Measurements from ENCODE around the gene PDZRN3. TPM values are rescaled to one million over a fixed set of nuclear protein-coding genes. Genes with fewer than 3 reads are reported as not detected.

The PDZRN3 gene
- total RNA-seq, 2 experiments from 2014 or later, result not detected

DNA sequence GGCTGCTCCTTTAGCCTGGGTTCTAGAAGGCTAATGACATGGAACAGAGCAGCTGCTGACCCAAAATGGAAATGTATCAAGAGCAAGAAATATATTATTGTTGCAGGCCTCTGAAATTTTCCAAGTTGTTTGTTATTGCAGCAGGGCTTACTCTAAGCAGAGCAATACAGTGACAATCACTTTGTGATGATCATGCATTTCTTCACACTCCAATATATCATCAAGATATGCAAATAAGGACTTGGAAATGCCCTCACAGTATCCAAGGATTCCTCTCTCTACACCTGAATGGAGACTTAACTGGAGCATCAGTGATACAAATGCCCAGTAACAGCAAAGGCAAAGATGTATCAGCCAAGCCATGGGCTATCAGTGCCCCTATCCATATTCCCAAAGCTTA, 89.6 kb downstream of the PDZRN3 start:
- H3K27me3 Mint-ChIP-seq, result no peaks in the 10 kb centered on the region
- DNase-seq, result no peak
- ChIA-PET CTCF (no interaction called here), POLR2A (no interaction called here)
- H3K36me3 Mint-ChIP-seq (ENCODE audit: low read depth), result no peaks in the 10 kb centered on the region
- H3K27ac Mint-ChIP-seq, result no peak overlapping the region
- no peaks in the 10 kb centered on the region for H3K9me3 Mint-ChIP-seq
- no peaks in the 10 kb centered on the region for H3K4me1 Mint-ChIP-seq
- no peak overlapping the region for H3K4me3 Mint-ChIP-seq

DNA sequence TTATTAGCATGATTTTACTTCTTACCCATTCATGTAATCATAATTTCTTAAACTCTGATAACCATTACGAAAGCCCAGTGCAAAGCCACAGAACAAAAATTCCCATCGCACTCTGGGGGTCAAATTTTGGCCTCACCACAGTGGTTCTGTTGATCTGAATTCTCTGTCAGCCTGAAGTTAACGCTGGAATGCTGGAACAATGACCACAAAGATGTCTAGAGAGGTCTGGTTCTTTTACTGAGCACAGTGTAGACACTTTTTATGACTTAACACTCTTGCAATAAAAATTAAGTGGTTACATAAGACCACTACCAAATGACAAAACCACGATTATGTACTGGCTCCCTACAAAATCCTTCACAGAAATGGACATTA, 94.7 kb downstream of the PDZRN3 start:
- Mint-ChIP-seq H3K27me3 (no peaks in the 10 kb centered on the region), H3K36me3 (ENCODE audit: low read depth) (no peaks in the 10 kb centered on the region), H3K4me1 (no peaks in the 10 kb centered on the region), H3K27ac (no peak overlapping the region), H3K9me3 (no peaks in the 10 kb centered on the region), H3K4me3 (no peak overlapping the region)
- POLR2A ChIA-PET, result no interaction called here
- no peak for DNase-seq
- CTCF ChIA-PET, result no interaction called here

GRCh38 chr3:73529308-73530021, 95.3 kb downstream of the PDZRN3 start:
- ChIA-PET POLR2A (no interaction called here), CTCF (no interaction called here)
- H3K9me3 Mint-ChIP-seq, result no peaks in the 10 kb centered on the region
- no peaks in the 10 kb centered on the region for H3K36me3 Mint-ChIP-seq (ENCODE audit: low read depth)
- no peak for DNase-seq
- H3K4me3 Mint-ChIP-seq, result no peak overlapping the region
- no peaks in the 10 kb centered on the region for H3K4me1 Mint-ChIP-seq
- no peak overlapping the region for H3K27ac Mint-ChIP-seq
- H3K27me3 Mint-ChIP-seq, result no peaks in the 10 kb centered on the region

DNA sequence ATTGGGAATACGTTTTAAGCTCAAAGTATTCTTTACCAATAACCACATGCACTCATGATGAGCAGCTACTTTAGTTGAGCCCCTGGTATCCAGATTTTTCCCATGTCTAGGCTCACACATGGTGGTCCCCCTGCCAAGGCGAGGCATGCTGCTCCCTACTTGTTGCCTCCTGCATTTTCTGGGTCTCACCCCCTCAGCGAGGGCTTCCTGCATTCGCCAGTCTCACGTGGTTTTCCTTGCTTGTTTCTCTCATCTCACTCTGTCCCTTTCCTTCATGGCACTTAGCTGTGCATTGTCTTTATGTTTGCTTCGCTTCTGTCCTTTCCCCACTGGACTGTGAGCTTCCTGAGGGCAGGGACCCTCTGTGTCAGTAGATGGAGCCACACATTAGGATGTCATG, 99.2 kb downstream of the PDZRN3 start:
- Mint-ChIP-seq H3K27ac (no peak overlapping the region), H3K9me3 (no peaks in the 10 kb centered on the region), H3K27me3 (no peaks in the 10 kb centered on the region), H3K4me1 (no peaks in the 10 kb centered on the region), H3K36me3 (ENCODE audit: low read depth) (no peaks in the 10 kb centered on the region), H3K4me3 (no peak overlapping the region)
- CTCF ChIA-PET, result no interaction called here
- POLR2A ChIA-PET, result no interaction called here
- no peak for DNase-seq

- no peaks in the 10 kb centered on the region for H3K27me3 Mint-ChIP-seq
- ChIA-PET POLR2A (no interaction called here), CTCF (no interaction called here)
- H3K36me3 Mint-ChIP-seq (ENCODE audit: low read depth), result no peaks in the 10 kb centered on the region
- no peak overlapping the region for H3K27ac Mint-ChIP-seq
- no peak overlapping the region for H3K4me3 Mint-ChIP-seq
- H3K9me3 Mint-ChIP-seq, result no peaks in the 10 kb centered on the region
- no peaks in the 10 kb centered on the region for H3K4me1 Mint-ChIP-seq
- no peak for DNase-seq
These were observed 101.1 kb downstream of the PDZRN3 start for GRCh38 chr3:73523661-73524060.

- H3K4me1 Mint-ChIP-seq, result no peaks in the 10 kb centered on the region
- no peaks in the 10 kb centered on the region for H3K9me3 Mint-ChIP-seq
- DNase-seq, result no peak
- no peak overlapping the region for H3K4me3 Mint-ChIP-seq
- no peak overlapping the region for H3K27ac Mint-ChIP-seq
- H3K27me3 Mint-ChIP-seq, result no peaks in the 10 kb centered on the region
- ChIA-PET CTCF (no interaction called here), POLR2A (no interaction called here)
- H3K36me3 Mint-ChIP-seq (ENCODE audit: low read depth), result no peaks in the 10 kb centered on the region
These were observed 102.9 kb downstream of the PDZRN3 start for GRCh38 chr3:73521734-73522336.

DNA sequence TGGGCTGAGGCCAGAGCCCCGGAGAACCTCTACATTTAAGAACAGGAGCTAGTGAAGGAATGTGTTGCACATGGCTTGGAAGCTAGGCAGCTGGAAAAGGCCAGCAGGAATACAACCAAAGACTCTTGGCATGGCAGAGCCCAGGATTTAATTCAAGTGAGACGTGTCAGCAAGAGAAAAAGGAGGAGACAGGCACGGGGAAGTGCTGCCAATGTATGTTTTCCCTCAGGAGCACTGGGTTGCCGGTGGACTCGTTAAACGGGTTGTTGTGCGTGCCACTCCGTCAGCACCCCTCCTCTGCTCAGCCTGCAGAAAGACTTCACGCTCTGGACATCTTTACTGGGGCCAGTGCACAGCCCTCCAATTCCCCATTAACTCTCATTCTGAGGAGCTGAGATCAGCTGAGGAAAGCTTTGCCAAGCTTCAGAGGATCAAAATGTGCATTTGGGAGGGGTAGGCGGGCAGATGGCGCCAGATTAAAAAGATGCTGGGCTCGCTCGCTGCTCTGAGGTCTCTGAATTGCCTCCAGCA, 103.7 kb downstream of the PDZRN3 start:
- H3K4me1 Mint-ChIP-seq, result no peaks in the 10 kb centered on the region
- POLR2A ChIA-PET, result no interaction called here
- no peaks in the 10 kb centered on the region for H3K9me3 Mint-ChIP-seq
- DNase-seq, result no peak
- no peak overlapping the region for H3K4me3 Mint-ChIP-seq
- CTCF ChIA-PET, result no interaction called here
- no peaks in the 10 kb centered on the region for H3K36me3 Mint-ChIP-seq (ENCODE audit: low read depth)
- H3K27ac Mint-ChIP-seq, result no peak overlapping the region
- no peaks in the 10 kb centered on the region for H3K27me3 Mint-ChIP-seq

DNA sequence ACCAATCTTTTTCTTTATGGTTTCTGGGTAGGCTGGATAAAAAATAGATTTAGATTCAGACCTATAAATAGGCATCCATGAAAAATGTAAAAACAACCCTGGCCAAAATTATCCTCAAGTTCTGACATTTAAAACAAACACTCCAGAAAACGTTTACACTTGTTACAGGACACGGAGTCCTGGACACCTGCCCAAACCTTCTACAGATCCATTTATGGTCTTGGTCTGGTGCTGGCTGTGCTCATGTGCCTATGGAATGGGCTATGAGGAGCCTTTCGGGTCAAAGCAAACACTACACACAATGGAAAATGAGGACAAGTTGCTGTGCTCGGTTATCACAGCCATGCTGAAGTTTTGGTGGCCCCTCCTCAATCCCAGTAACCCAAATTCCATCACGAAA, 108.1 kb downstream of the PDZRN3 start:
- Mint-ChIP-seq H3K4me3 (no peak overlapping the region), H3K27ac (no peak overlapping the region), H3K27me3 (no peaks in the 10 kb centered on the region), H3K36me3 (ENCODE audit: low read depth) (no peaks in the 10 kb centered on the region), H3K4me1 (no peaks in the 10 kb centered on the region), H3K9me3 (no peaks in the 10 kb centered on the region)
- ChIA-PET CTCF (interaction anchor here (1.0 kb wide), 1 partner anchor 8 kb away, joined by 4 read pairs; no protein-coding TSS in a partner anchor), POLR2A (no interaction called here)
- DNase-seq, result no peak

GRCh38 chr3:73513260-73513659, 111.5 kb downstream of the PDZRN3 start:
- DNase-seq, result no peak
- Mint-ChIP-seq H3K4me3 (no peak overlapping the region), H3K27me3 (no peaks in the 10 kb centered on the region), H3K27ac (no peak overlapping the region), H3K4me1 (no peaks in the 10 kb centered on the region), H3K36me3 (ENCODE audit: low read depth) (no peaks in the 10 kb centered on the region), H3K9me3 (no peaks in the 10 kb centered on the region)
- CTCF ChIA-PET, result interaction anchor here (1.6 kb wide), 1 partner anchor 11 kb away, joined by 4 read pairs; no protein-coding TSS in a partner anchor
- POLR2A ChIA-PET, result no interaction called here

- DNase-seq, result no peak
- ChIA-PET CTCF (interaction anchor here (1.6 kb wide), 1 partner anchor 10 kb away, joined by 4 read pairs; no protein-coding TSS in a partner anchor), POLR2A (no interaction called here)
- Mint-ChIP-seq H3K9me3 (no peaks in the 10 kb centered on the region), H3K27me3 (no peaks in the 10 kb centered on the region), H3K4me1 (no peaks in the 10 kb centered on the region), H3K36me3 (ENCODE audit: low read depth) (no peaks in the 10 kb centered on the region), H3K27ac (no peak overlapping the region), H3K4me3 (no peak overlapping the region)
These were observed 112.9 kb downstream of the PDZRN3 start for GRCh38 chr3:73511571-73512525.

DNA sequence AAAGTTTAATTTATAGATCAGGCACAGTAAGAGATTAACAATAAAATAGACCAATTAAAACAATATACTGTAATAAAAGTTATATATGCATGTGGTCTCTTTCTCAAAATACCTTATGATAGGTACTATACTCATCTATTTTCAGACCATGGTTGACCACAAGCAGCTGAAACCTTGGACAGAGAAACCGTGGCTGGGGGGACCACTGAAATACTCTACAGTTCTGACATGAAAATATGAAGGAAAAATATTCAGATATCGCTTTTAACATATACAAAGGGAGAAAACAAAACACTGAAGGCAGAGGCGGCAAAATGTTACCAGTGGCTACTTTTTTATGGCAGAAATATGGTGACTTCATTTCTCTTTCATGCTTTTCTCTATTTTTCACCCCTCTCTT, 114.0 kb downstream of the PDZRN3 start:
- ChIA-PET CTCF (no interaction called here), POLR2A (no interaction called here)
- Mint-ChIP-seq H3K27ac (no peak overlapping the region), H3K4me1 (no peaks in the 10 kb centered on the region), H3K36me3 (ENCODE audit: low read depth) (no peaks in the 10 kb centered on the region), H3K4me3 (no peak overlapping the region), H3K27me3 (no peaks in the 10 kb centered on the region), H3K9me3 (no peaks in the 10 kb centered on the region)
- no peak for DNase-seq

DNA sequence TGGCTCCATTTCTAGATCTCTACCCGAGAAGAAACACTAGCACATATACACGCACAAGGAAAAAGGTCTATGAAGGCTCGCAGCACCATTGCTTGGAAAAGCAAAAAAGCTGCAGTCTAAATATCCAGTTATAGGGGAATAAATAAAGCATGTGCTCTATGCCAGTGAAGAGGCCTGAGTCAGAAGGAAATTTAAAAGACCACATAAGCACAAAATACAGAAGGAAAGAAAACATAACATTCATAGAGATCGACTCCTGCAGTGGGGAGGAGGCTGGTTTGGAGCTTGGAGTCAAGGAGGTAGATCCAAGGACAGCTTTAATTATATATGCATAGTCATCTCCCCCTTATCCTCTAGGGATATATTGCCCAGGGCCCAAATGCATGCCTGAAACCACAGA, 114.4 kb downstream of the PDZRN3 start:
- Mint-ChIP-seq H3K4me1 (no peaks in the 10 kb centered on the region), H3K36me3 (ENCODE audit: low read depth) (no peaks in the 10 kb centered on the region), H3K27ac (no peak overlapping the region), H3K9me3 (no peaks in the 10 kb centered on the region), H3K27me3 (no peaks in the 10 kb centered on the region), H3K4me3 (no peak overlapping the region)
- DNase-seq, result no peak
- ChIA-PET CTCF (no interaction called here), POLR2A (no interaction called here)

DNA sequence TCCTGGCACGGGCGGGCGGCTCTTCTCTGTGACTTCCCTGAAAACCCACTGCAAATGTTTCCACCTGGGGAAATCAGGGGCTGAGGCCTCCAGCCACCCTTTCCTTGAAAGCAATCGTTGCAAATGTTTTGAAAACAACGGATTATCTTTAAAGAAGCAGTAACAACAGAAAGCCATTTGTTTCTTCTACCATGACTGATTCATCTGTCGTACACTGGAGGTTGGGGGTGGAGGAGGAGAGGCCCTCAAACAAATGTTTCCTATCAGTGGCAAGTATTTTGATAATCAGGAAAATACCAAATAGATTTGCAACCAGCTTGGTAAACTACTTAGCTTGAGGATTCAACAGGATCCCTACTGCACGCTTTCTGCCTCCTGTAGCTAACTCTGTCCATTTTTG, 114.9 kb downstream of the PDZRN3 start:
- H3K4me3 Mint-ChIP-seq, result no peak overlapping the region
- ChIA-PET CTCF (no interaction called here), POLR2A (no interaction called here)
- H3K27ac Mint-ChIP-seq, result no peak overlapping the region
- DNase-seq, result no peak
- no peaks in the 10 kb centered on the region for H3K27me3 Mint-ChIP-seq
- no peaks in the 10 kb centered on the region for H3K36me3 Mint-ChIP-seq (ENCODE audit: low read depth)
- H3K9me3 Mint-ChIP-seq, result no peaks in the 10 kb centered on the region
- H3K4me1 Mint-ChIP-seq, result no peaks in the 10 kb centered on the region

All from activated CD4-positive, alpha-beta memory T cell treated with anti-CD3 and anti-CD28 coated beads, Interleukin-2, amount 10 ng/mL, durations not matched to agents 7 days and 5 days (primary cell).